ENCODE measurements around the gene UBAP2L.

GRCh38 chr1:154306151-154306550, 85.4 kb downstream of the UBAP2L start:
- no peak for TF ChIP-seq POLR2A (IDR thresholded peaks at IDR 0.05)
- TF ChIP-seq EP300 (IDR thresholded peaks at IDR 0.05) = no peak
